Astrocyte of the spinal cord (primary cell): Measurements from ENCODE around the gene TRIOBP.

Experiments used
- DNase-seq: peaks from one replicate; pipeline ENCODE4 v3.0.0; 2011; ENCODE audit warnings: low read depth, low spot score
- H3K4me3 ChIP-seq: 2 replicates; pipeline ENCODE4 v1.5.1; 2011; ENCODE audit warnings: low read depth, mild to moderate bottlenecking, low read length, moderate library complexity
- in situ Hi-C: cut with HindIII; loops from 2 replicates; pipeline ENCODE4 v1.10.0; 2017; ENCODE audit warnings: low sequenced_read_pairs
- TF ChIP-seq, protein P1 (sequence below): IDR thresholded peaks from 2 replicates; pipeline ENCODE4 v1.5.1; 2012; ENCODE audit warnings: low read depth, mild to moderate bottlenecking, low read length, inconsistent platforms

Gene TRIOBP

DNA sequence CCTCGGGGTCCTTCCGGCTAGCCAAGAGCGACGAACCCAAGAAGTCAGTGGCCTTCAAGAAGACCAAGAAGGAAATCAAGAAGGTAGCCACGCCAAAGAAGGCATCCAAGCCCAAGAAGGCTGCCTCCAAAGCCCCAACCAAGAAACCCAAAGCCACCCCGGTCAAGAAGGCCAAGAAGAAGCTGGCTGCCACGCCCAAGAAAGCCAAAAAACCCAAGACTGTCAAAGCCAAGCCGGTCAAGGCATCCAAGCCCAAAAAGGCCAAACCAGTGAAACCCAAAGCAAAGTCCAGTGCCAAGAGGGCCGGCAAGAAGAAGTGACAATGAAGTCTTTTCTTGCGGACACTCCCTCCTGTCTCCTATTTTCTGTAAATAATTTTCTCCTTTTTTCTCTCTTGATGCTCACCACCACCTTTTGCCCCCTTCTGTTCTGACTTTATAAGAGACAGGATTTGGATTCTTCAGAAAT lies 109.0 kb downstream of the TRIOBP start:
- H3K4me3 ChIP-seq, result peak overlapping the region; percentile 69
- TF ChIP-seq, protein P1, sequence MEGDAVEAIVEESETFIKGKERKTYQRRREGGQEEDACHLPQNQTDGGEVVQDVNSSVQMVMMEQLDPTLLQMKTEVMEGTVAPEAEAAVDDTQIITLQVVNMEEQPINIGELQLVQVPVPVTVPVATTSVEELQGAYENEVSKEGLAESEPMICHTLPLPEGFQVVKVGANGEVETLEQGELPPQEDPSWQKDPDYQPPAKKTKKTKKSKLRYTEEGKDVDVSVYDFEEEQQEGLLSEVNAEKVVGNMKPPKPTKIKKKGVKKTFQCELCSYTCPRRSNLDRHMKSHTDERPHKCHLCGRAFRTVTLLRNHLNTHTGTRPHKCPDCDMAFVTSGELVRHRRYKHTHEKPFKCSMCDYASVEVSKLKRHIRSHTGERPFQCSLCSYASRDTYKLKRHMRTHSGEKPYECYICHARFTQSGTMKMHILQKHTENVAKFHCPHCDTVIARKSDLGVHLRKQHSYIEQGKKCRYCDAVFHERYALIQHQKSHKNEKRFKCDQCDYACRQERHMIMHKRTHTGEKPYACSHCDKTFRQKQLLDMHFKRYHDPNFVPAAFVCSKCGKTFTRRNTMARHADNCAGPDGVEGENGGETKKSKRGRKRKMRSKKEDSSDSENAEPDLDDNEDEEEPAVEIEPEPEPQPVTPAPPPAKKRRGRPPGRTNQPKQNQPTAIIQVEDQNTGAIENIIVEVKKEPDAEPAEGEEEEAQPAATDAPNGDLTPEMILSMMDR, result no peak
- DNase-seq, result no peak
- in situ Hi-C loops, result no loop called here

DNA sequence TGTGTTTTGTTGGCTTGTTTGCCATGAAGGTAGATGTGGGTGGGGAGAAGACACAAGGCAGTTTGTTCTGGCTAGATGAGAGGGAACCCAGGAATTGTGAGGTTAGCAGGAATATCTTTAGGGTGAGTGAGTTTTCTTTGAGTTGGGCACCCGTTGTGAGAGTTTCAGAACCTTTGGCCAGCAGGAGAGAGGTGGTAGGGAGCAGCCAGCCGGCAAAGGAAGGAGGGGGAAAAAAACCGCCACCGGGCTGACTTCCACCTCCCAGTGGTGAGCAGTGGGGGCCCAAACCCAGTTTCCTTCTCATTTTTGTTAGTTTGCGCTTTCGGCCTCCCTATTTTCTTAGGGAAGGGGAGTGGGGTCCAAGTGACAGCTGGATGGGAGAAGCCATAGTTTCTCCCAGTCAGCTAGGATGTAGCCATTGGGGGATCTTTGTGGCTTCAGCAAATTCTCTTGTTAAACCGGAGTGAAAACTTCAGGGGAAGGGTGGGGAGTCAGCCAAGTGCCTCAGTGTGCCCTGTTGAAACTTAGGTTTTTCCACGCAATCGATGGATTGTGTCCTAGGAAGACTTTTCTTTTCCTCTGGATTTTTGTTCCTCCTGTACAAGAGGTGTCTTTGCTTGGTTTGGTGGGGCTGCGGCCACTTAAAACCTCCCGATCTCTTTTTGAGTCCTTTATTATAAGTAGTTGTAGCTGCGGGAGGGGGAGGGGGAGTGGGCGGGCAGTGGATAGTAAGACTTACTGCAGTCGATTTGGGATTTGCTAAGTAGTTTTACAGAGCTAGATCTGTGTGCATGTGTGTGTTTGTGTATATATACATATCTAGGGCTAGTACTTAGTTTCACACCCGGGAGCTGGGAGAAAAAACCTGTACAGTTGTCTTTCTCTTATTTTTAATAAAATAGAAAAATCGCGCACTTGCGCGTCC lies 109.8 kb downstream of the TRIOBP start:
- H3K4me3 ChIP-seq, result peak overlapping the region; percentile 69
- in situ Hi-C loops, result no loop called here
- peak; percentile 57 for DNase-seq
- TF ChIP-seq, protein P1, result no peak

DNA sequence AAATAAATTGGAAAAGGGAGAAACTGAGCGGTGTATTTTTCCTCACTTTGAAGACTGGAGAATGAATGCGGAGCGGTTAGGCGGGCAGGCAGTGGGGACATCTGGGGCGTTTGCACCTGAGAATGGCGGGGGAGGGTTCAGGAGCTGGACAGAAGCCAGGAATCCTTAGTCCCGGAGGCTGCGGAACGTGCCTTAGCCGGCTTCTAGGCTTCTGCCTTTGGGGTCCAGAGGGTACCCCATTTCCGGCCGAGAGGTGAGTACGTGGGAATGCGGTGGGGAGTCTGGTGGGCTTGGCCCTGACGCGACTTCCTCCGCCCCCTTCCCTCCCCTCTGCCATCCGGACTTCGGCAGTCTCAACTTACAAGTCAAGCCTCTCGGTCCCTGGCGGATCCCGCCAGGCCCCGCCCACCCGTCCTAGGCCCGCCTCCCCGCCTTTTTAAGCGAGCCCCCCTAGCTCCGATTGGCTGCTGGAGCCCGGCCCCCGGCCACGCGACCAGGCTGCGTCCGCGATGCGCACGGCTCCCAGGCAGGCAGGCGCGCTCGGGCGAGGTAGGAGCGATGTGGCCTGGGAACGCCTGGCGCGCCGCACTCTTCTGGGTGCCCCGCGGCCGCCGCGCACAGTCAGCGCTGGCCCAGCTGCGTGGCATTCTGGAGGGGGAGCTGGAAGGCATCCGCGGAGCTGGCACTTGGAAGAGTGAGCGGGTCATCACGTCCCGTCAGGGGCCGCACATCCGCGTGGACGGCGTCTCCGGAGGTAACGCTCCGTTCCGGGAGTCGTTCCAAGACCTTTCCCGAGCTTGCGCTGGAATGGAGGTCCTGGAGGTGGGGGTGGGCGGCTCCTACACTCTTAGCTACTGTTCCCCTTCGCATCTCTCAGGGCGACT lies 110.8 kb downstream of the TRIOBP start, which contains the start of gene GCAT:
Gene GCAT (plus strand): TSS at position 525 of the 884 bp plus-strand sequence. CDS start 34 bp downstream, at position 559.
- TF ChIP-seq, protein P1, result no peak
- DNase-seq, result peak; percentile 99
- peak within 1 kb of the TSS; percentile 69 for H3K4me3 ChIP-seq
- in situ Hi-C loops, result no loop called here

DNA sequence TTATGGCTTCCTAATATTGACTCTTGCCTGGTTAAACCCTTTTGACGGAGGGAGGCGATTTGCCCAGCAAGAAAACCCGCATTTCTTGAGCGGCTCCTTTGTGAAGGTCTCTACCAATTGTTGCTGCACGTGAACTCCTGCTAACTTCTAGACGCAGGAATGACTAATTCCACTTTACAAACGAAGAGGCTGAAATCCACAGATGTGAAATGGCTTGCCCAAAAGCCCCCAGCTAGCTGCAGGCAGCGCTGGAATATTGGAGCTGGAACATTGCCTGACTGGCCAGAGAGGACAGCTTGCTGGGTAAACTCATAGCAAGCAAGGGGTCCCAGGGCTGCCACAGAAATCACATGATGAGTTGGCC lies 111.4 kb downstream of the TRIOBP start:
- TF ChIP-seq, protein P1, result no peak
- DNase-seq, result no peak
- in situ Hi-C loops, result no loop called here
- peak overlapping the region; percentile 69 for H3K4me3 ChIP-seq

DNA sequence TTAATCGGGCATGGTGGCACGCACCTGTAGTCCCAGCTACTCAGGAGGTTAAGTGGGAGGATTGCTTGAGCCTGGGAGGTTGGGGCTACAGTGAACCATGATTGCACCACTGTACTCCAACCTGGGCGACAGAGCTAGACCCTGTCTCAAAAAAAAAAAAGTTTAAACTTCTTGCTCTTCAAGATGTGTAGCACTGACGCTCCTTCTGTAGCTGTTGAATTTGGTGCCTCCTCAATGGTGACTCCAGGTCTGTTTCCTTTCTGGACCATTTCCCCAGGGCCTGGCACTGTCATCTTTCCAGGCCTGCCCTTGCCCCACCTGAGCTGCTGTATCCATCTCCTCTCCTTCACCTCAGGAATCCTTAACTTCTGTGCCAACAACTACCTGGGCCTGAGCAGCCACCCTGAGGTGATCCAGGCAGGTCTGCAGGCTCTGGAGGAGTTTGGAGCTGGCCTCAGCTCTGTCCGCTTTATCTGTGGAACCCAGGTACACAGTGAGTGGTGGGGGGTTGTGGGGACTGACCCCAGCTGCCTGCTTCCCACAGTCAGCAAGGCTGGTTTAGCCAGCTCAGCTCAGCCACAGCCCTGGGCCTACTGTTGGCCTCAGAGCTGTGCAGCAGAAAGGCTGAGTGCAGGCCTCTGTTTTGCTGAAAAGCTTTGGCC lies 113.0 kb downstream of the TRIOBP start:
- TF ChIP-seq, protein P1, result no peak
- no peak for DNase-seq
- H3K4me3 ChIP-seq, result no peak overlapping the region
- in situ Hi-C loops, result no loop called here

DNA sequence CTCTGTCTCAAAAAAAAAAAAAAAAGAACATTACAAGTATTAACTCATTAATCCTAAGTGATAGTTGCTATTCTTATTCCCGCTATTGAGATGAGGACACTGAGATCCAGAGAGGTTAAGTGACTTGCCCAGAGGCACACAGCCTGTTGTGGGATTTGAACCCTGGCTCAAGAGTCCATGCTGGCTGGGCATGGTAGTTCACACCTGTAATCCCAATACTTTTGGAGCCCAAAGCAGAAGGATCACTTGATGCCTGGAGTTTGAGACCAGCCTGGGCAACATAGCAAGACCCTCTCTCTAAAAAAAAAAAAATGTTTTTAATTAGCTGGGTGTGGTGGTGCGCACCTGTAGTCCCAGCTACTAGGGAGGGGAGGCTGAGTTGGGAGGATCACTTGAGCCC lies 115.0 kb downstream of the TRIOBP start:
- in situ Hi-C loops, result no loop called here
- TF ChIP-seq, protein P1, result no peak
- no peak overlapping the region for H3K4me3 ChIP-seq
- DNase-seq, result no peak
